Neuronal stem cell (in vitro differentiated cells): ENCODE data around the gene DEFB124.

Experiments
- DNase-seq: peaks from one replicate; pipeline ENCODE4 v3.0.0-alpha.2; 2013; ENCODE audit warnings: low spot score
- H2AFZ ChIP-seq: one replicate; pipeline ENCODE4 v1.6.1; 2013; ENCODE audit warnings: mild to moderate bottlenecking, low read length, inconsistent platforms
- H2AK5ac ChIP-seq: 2 replicates; pipeline ENCODE4 v1.6.1; 2013; ENCODE audit warnings: low read depth, mild to moderate bottlenecking, inconsistent platforms, low read length, moderate library complexity, mixed read lengths
- H2BK120ac ChIP-seq: 2 replicates; pipeline ENCODE4 v1.6.1; 2013; ENCODE audit warnings: low read depth, mild to moderate bottlenecking, inconsistent platforms, low read length, moderate library complexity, mixed read lengths
- H2BK12ac ChIP-seq: one replicate; pipeline ENCODE4 v1.6.1; 2013; ENCODE audit warnings: low read length, inconsistent platforms
- H2BK15ac ChIP-seq: 2 replicates; pipeline ENCODE4 v1.6.1; 2013; ENCODE audit warnings: mild to moderate bottlenecking, low read length, inconsistent platforms, mixed read lengths
- H2BK5ac ChIP-seq: one replicate; pipeline ENCODE4 v1.6.1; 2013; ENCODE audit warnings: inconsistent platforms, mild to moderate bottlenecking, low read length, moderate library complexity
- H3K14ac ChIP-seq: one replicate; pipeline ENCODE4 v1.6.1; 2013; ENCODE audit warnings: low read length, inconsistent platforms
- H3K18ac ChIP-seq: 2 replicates; pipeline ENCODE4 v1.6.1; 2013; ENCODE audit warnings: low read length, inconsistent platforms
- H3K23ac ChIP-seq: 2 replicates; pipeline ENCODE4 v1.6.1; 2013; ENCODE audit warnings: low read depth, mild to moderate bottlenecking, mixed read lengths, low read length, inconsistent platforms; ENCODE audit not compliant: poor library complexity
- H3K27ac ChIP-seq: replicated peaks from 3 replicates; pipeline ENCODE4 v1.5.1; 2013; ENCODE audit warnings: low read length, inconsistent platforms
- H3K27me3 ChIP-seq, 3 experiments: 2 replicates each; pipeline ENCODE4 v1.6.1; 2013; ENCODE audit warnings: low read length in 3 of 3, mild to moderate bottlenecking in 2 of 3, inconsistent platforms in 1 of 3, low read depth in 1 of 3, mixed read lengths in 1 of 3, moderate library complexity in 1 of 3; ENCODE audit not compliant: control insufficient read depth in 3 of 3, insufficient read depth in 3 of 3
- H3K36me3 ChIP-seq, 2 donors: replicated peaks in 1 of 2; 2 replicates each; pipeline ENCODE4 v1.6.1; 2013; ENCODE audit warnings: low read length in 2 of 2; ENCODE audit not compliant: control insufficient read depth in 2 of 2, insufficient read depth in 2 of 2
- H3K4ac ChIP-seq: 2 replicates; pipeline ENCODE4 v1.6.1; 2013; ENCODE audit warnings: inconsistent platforms, mild to moderate bottlenecking, low read length, moderate library complexity
- H3K4me1 ChIP-seq, 2 donors: 1 replicate in 1 of 2; 2 replicates in 1 of 2; pipeline ENCODE4 v1.6.1; 2013; ENCODE audit warnings: low read length in 2 of 2, low read depth in 1 of 2; ENCODE audit not compliant: control insufficient read depth in 2 of 2, insufficient read depth in 1 of 2
- H3K4me2 ChIP-seq: one replicate; pipeline ENCODE4 v1.6.1; 2013; ENCODE audit warnings: mild to moderate bottlenecking, low read length, inconsistent platforms; ENCODE audit not compliant: insufficient read depth, poor library complexity, severe bottlenecking
- H3K4me3 ChIP-seq, 2 donors: 2 replicates each; pipeline ENCODE4 v1.5.1; 2013; ENCODE audit warnings: low read length in 2 of 2, mild to moderate bottlenecking in 2 of 2, inconsistent platforms in 1 of 2, moderate library complexity in 1 of 2
- H3K79me1 ChIP-seq: one replicate; pipeline ENCODE4 v1.6.1; 2013; ENCODE audit warnings: low read depth, mild to moderate bottlenecking, inconsistent platforms, low read length, moderate library complexity
- H3K9ac ChIP-seq: one replicate; pipeline ENCODE4 v1.6.1; 2013; ENCODE audit warnings: mild to moderate bottlenecking, low read depth, low read length, inconsistent platforms; ENCODE audit not compliant: poor library complexity
- H3K9me3 ChIP-seq, 2 donors: replicated peaks in 1 of 2; 2 replicates each; pipeline versions ENCODE3 to v1.6.1; 2013; ENCODE audit warnings: low read length in 2 of 2, mild to moderate bottlenecking in 2 of 2, inconsistent platforms in 1 of 2, low read depth in 1 of 2, mixed read lengths in 1 of 2, moderate library complexity in 1 of 2; ENCODE audit not compliant: control insufficient read depth in 2 of 2, insufficient read depth in 1 of 2
- H4K8ac ChIP-seq: one replicate; pipeline ENCODE4 v1.6.1; 2013; ENCODE audit warnings: low read depth, mild to moderate bottlenecking, inconsistent platforms, low read length, moderate library complexity
- H4K91ac ChIP-seq: one replicate; pipeline ENCODE4 v1.6.1; 2013; ENCODE audit warnings: low read length, low read depth, mild to moderate bottlenecking, inconsistent platforms; ENCODE audit not compliant: poor library complexity
- WGBS, 2 donors: extraction: QIAGEN DNeasy Blood & Tissue Kit; methylation state at CpG; one replicate each; pipeline ENCODE4 v1.1.7; 2013; ENCODE audit warnings: missing lambda C conversion rate in 2 of 2, mixed read lengths in 1 of 2; ENCODE audit not compliant: insufficient read length in 2 of 2, insufficient replicate concordance in 1 of 2; ENCODE audit errors: extremely low coverage in 2 of 2; 5-methylcytosine and 5-hydroxymethylcytosine counted together

Gene DEFB124

DNA sequence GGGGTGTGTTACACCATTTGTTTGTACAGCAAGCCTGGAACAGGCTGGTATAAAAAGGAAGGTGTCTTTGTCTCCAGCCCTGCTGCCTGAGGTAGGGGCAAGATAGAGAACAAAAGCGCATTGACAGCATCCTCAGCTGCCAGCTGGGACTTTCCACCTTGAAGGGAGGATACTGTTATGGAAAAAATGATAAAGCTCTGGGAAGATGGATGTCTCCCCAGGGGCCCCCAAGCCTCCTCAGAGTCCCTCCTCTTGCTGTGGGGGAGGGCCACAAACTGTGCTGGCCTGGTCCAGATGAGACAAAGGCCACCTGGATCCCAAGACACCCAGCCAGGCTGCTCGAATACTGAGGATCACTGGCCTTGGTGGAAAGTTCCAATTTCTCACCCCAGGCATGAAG lies 13.2 kb upstream of the DEFB124 start:
- DNase-seq: no peak
- Histone ChIP-seq H3K79me1 (no peaks in the 10 kb centered on the region), H4K8ac (no peak overlapping the region), H3K4me1 (no peaks in the 10 kb centered on the region), H2AK5ac (no peak overlapping the region), H3K9ac (no peak overlapping the region), H2BK5ac (no peak overlapping the region), H3K27me3 (peaks cover 0 to 29% (median 0%) of the 10 kb centered on the region in 3 experiments), H3K4me3 (no peak overlapping the region), H3K27ac (no peak overlapping the region), H3K4me2 (no peak overlapping the region), H3K9me3 (peaks cover 0 to 19% of the 10 kb centered on the region in 2 donors), H2BK12ac (no peak overlapping the region), H2BK120ac (no peak overlapping the region), H3K23ac (no peak overlapping the region), H2BK15ac (no peak overlapping the region), H3K18ac (no peak overlapping the region), H3K14ac (no peak overlapping the region), H3K36me3 (no peaks in the 10 kb centered on the region), H2AFZ (no peak overlapping the region), H3K4ac (no peak overlapping the region), H4K91ac (no peak overlapping the region)
- no CpG with 5 or more reads among the region's 2 CpGs for WGBS, 2 donors

DNA sequence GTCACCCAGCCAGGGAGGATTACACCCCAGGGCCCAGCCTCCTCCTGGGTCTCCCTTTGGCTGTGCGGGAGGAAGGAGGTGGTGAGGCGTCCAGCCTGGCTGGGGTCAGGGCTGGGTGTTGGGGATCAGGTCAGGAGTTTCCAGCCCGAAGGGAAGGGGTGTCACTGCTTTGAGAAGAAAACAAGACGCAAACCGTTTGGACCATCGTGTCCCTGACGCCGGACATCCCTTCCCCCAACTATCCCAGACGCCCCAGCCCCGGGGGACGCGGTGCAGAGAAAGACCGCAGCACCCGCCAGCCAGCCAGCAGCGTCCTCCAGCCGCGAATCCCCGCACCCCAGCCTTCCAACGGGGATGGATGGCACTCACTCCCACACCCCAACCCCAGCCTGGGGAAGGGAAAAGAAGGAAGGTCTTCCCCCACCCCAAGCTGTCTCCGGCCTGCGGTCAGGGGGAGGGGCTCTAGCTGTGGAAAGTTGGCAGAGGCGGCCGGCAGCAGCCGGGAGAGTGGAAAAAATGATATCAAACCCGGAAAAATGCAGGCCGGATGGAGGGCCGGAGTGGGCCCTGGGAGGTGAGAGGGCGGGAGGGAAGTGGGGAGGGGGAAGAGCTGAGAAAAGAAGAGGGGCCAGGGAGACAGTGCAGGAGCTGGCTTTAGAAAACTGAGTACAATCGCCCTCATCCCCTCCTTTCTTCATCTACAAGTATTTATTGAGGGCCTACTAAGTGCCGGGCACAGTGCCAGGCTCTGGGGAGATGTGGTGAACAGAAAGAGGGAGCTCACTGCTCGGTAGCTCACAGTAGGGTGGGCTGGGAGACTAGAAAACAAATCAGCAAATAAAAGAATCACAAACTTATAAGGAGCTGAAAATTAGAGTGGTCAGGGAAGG lies 10.8 kb upstream of the DEFB124 start:
- no peak overlapping the region for H3K4me2 ChIP-seq
- H3K79me1 ChIP-seq: peaks cover 6% of the 10 kb centered on the region
- no peak overlapping the region for H3K18ac ChIP-seq
- H3K9ac ChIP-seq: no peak overlapping the region
- H4K91ac ChIP-seq: no peak overlapping the region
- no peaks in the 10 kb centered on the region for H3K36me3 ChIP-seq
- H2BK12ac ChIP-seq: no peak overlapping the region
- H3K4ac ChIP-seq: no peak overlapping the region
- no CpG with 5 or more reads among the region's 31 CpGs for whole genome bisulfite sequencing, 2 donors
- no peak overlapping the region for H3K4me3 ChIP-seq
- no peak for DNase-seq
- H3K14ac ChIP-seq: no peak overlapping the region
- H3K9me3 ChIP-seq: peaks cover 0 to 26% of the 10 kb centered on the region in 2 donors
- H2AK5ac ChIP-seq: no peak overlapping the region
- H3K27ac ChIP-seq: no peak overlapping the region
- peak overlapping the region; percentile 57 for H2BK5ac ChIP-seq
- H4K8ac ChIP-seq: no peak overlapping the region
- H2AFZ ChIP-seq: peak overlapping the region; percentile 29
- no peak overlapping the region for H2BK120ac ChIP-seq
- peaks cover 0 to 29% (median 0%) of the 10 kb centered on the region in 3 experiments for H3K27me3 ChIP-seq
- H3K4me1 ChIP-seq: no peaks in the 10 kb centered on the region
- no peak overlapping the region for H3K23ac ChIP-seq
- H2BK15ac ChIP-seq: no peak overlapping the region

DNA sequence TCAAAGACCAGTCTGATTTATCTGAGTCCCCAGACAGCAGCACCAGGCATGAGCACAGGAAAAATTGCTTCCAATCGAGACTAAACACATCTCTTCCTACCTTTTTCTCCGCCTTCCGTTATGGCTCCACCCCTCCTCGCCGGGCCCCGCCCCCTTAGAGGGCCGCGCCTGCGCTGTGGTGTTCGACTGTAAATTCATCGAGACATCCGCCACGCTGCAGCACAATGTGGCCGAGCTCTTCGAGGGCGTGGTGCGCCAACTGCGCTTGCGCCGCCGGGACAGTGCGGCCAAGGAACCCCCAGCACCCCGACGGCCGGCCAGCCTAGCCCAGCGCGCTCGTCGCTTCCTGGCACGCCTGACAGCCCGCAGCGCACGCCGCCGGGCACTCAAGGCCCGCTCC lies 9.1 kb upstream of the DEFB124 start:
- Histone ChIP-seq H2BK15ac (no peak overlapping the region), H4K8ac (no peak overlapping the region), H3K23ac (no peak overlapping the region), H2BK5ac (no peak overlapping the region), H3K79me1 (peaks cover 6% of the 10 kb centered on the region), H2BK120ac (no peak overlapping the region), H2AFZ (no peak overlapping the region), H3K9me3 (peaks cover 0 to 26% of the 10 kb centered on the region in 2 donors), H3K4me1 (no peaks in the 10 kb centered on the region), H3K14ac (peak overlapping the region; percentile 85), H3K4ac (no peak overlapping the region), H3K4me3 (no peak overlapping the region), H2AK5ac (no peak overlapping the region), H3K36me3 (no peaks in the 10 kb centered on the region), H3K18ac (no peak overlapping the region), H4K91ac (no peak overlapping the region), H3K9ac (no peak overlapping the region), H2BK12ac (no peak overlapping the region), H3K4me2 (no peak overlapping the region), H3K27ac (no peak overlapping the region), H3K27me3 (peaks cover 0 to 23% (median 0%) of the 10 kb centered on the region in 3 experiments)
- no CpG with 5 or more reads among the region's 36 CpGs for WGBS, 2 donors
- DNase-seq: no peak

DNA sequence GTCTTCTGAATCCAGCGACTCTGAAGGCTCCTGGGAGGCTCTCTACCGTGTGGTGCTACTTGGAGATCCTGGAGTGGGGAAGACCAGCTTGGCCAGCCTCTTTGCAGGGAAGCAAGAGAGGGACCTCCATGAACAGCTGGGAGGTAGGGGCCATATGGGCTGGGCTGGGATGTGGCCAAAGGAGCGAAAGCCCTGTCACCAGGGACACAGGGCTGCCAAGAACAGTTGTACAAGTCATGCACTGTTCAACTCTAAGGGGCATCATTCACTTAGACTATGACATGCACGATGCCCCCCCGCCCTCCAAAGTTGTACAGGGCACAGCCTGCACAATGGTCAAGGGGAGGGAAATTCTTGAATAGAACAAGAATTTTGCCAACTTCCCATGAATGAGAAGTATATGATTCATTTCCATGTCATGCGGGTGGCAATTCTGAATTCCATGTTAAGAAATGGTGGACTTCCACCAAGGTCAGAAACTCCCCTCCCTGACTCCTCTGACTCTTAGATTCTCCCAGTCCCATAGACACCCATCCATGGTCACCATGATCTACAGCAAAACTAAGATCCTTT lies 1.8 kb upstream of the DEFB124 start:
- Histone ChIP-seq H3K4me2 (no peak overlapping the region), H3K27ac (no peak overlapping the region), H2BK120ac (no peak overlapping the region), H3K36me3 (no peaks in the 10 kb centered on the region), H3K18ac (no peak overlapping the region), H4K91ac (no peak overlapping the region), H3K4me1 (no peaks in the 10 kb centered on the region), H3K4ac (no peak overlapping the region), H4K8ac (no peak overlapping the region), H3K9ac (no peak overlapping the region), H3K27me3 (peaks cover 0 to 12% (median 0%) of the 10 kb centered on the region in 3 experiments), H3K79me1 (no peaks in the 10 kb centered on the region), H3K23ac (no peak overlapping the region), H2BK12ac (no peak overlapping the region), H3K9me3 (peaks cover 0 to 37% of the 10 kb centered on the region in 2 donors), H2BK15ac (no peak overlapping the region), H3K4me3 (no peak overlapping the region), H2AK5ac (no peak overlapping the region), H2AFZ (no peak overlapping the region), H2BK5ac (no peak overlapping the region), H3K14ac (no peak overlapping the region)
- no peak for DNase-seq
- WGBS, 2 donors: no CpG with 5 or more reads among the region's 6 CpGs
